ENCODE results near the gene CCDC78. TPM values are rescaled to one million over a fixed set of nuclear protein-coding genes. Genes with fewer than 3 reads are reported as not detected.

The CCDC78 gene
- 3.5 to 7.1 TPM (median 6.3 TPM) in 5 replicates for total RNA-seq (2022; extraction: Qiagen RNA extraction)

GRCh38 chr16:726438-727290, at the start of gene CCDC78, which contains the start of gene HAGHL:
Gene CCDC78 (minus strand): TSS chr16:726443. CDS start chr16:726367, 76 bp downstream.
Gene HAGHL (plus strand): TSS chr16:727106. CDS start chr16:727510, 404 bp downstream.

GRCh38 chr16:760545-761343, 34.5 kb upstream of the CCDC78 start, which contains the start of gene MSLN:
Gene MSLN (plus strand): TSS chr16:760734. CDS start chr16:762681, 1,947 bp downstream.

GRCh38 chr16:740764-741505, 14.7 kb upstream of the CCDC78 start, which contains the start of gene CIAO3:
Gene CIAO3 (minus strand): TSS chr16:740997. CDS start chr16:740985, 12 bp downstream.

GRCh38 chr16:720990-721764, 5.1 kb downstream of the CCDC78 start, which contains the start of gene ANTKMT:
Gene ANTKMT (plus strand): TSS chr16:721146. CDS start chr16:721275, 129 bp downstream.

GRCh38 chr16:714558-715476, 11.4 kb downstream of the CCDC78 start, which contains the start of gene METRN:
Gene METRN (plus strand): TSS chr16:715118. CDS start chr16:715290, 172 bp downstream.

GRCh38 chr16:705431-706188, 20.6 kb downstream of the CCDC78 start, which contains the start of gene FBXL16:
Gene FBXL16 (minus strand): TSS chr16:705801. CDS start chr16:697405, 8,396 bp downstream.

GRCh38 chr16:684071-684794, 42.0 kb downstream of the CCDC78 start, which contains the start of gene JMJD8:
Gene JMJD8 (minus strand): TSS chr16:684334. CDS start chr16:684319, 15 bp downstream.

GRCh38 chr16:679814-680624, 46.2 kb downstream of the CCDC78 start, which contains the start of gene STUB1:
Gene STUB1 (plus strand): TSS chr16:680410. CDS start chr16:680526, 116 bp downstream.

GRCh38 chr16:674968-675883, 51.0 kb downstream of the CCDC78 start, which contains the start of gene RHBDL1:
Gene RHBDL1 (plus strand): TSS chr16:675671. CDS start chr16:675791, 120 bp downstream.

Other genes with a start within 250 kb of the CCDC78 start
- gene CAPN15, start 198.7 kb downstream of the CCDC78 start, total RNA-seq (2022; extraction: Qiagen RNA extraction) = 43.1 to 85.3 TPM (median 79.8 TPM) in 5 replicates
- 0.11 to 0.21 TPM (median 0.16 TPM) in 5 replicates for gene PRR35, start 166.0 kb downstream of the CCDC78 start, total RNA-seq (2022; extraction: Qiagen RNA extraction)
- gene NHLRC4, start 159.4 kb downstream of the CCDC78 start, total RNA-seq (2022; extraction: Qiagen RNA extraction) = 0.18 to 0.31 TPM (median 0.23 TPM) in 5 replicates
- 29.7 to 46.5 TPM (median 42.0 TPM) in 5 replicates for gene PIGQ, start 156.5 kb downstream of the CCDC78 start, total RNA-seq (2022; extraction: Qiagen RNA extraction)
- 13.6 to 21.0 TPM (median 19.8 TPM) in 5 replicates for gene RAB40C, start 136.4 kb downstream of the CCDC78 start, total RNA-seq (2022; extraction: Qiagen RNA extraction)
- gene WFIKKN1, start 95.5 kb downstream of the CCDC78 start, total RNA-seq (2022; extraction: Qiagen RNA extraction) = 0.10 to 0.22 TPM (median 0.17 TPM) in 5 replicates
- gene METTL26, start 90.1 kb downstream of the CCDC78 start, total RNA-seq (2022; extraction: Qiagen RNA extraction) = 80.2 to 152 TPM (median 145 TPM) in 5 replicates
- 18.9 to 46.8 TPM (median 43.8 TPM) in 5 replicates for gene MCRIP2, start 84.6 kb downstream of the CCDC78 start, total RNA-seq (2022; extraction: Qiagen RNA extraction)
- gene WDR90, start 77.1 kb downstream of the CCDC78 start, total RNA-seq (2022; extraction: Qiagen RNA extraction) = 15.6 to 33.0 TPM (median 31.9 TPM) in 5 replicates
- gene RHOT2, start 58.3 kb downstream of the CCDC78 start, total RNA-seq (2022; extraction: Qiagen RNA extraction) = 60.9 to 107 TPM (median 100 TPM) in 5 replicates
- 0.35 to 2.0 TPM (median 1.6 TPM) in 5 replicates for gene RHBDL1, start 50.8 kb downstream of the CCDC78 start, total RNA-seq (2022; extraction: Qiagen RNA extraction)
- gene STUB1, start 46.0 kb downstream of the CCDC78 start, total RNA-seq (2022; extraction: Qiagen RNA extraction) = 81.2 to 132 TPM (median 119 TPM) in 5 replicates
- gene JMJD8, start 42.1 kb downstream of the CCDC78 start, total RNA-seq (2022; extraction: Qiagen RNA extraction) = 59.4 to 85.3 TPM (median 82.4 TPM) in 5 replicates
- 4.4 to 6.5 TPM (median 6.0 TPM) in 5 replicates for gene WDR24, start 36.0 kb downstream of the CCDC78 start, total RNA-seq (2022; extraction: Qiagen RNA extraction)
- gene FBXL16, start 20.6 kb downstream of the CCDC78 start, total RNA-seq (2022; extraction: Qiagen RNA extraction) = 2.7 to 5.7 TPM (median 5.3 TPM) in 5 replicates
- 68.1 to 229 TPM (median 214 TPM) in 5 replicates for gene METRN, start 11.3 kb downstream of the CCDC78 start, total RNA-seq (2022; extraction: Qiagen RNA extraction)
- gene ANTKMT, start 5.3 kb downstream of the CCDC78 start, total RNA-seq (2022; extraction: Qiagen RNA extraction) = 27.8 to 63.8 TPM (median 62.1 TPM) in 5 replicates
- 13.9 to 21.0 TPM (median 20.3 TPM) in 5 replicates for gene HAGHL, start 663 bp upstream of the CCDC78 start, total RNA-seq (2022; extraction: Qiagen RNA extraction)
- gene CIAO3, start 14.6 kb upstream of the CCDC78 start, total RNA-seq (2022; extraction: Qiagen RNA extraction) = 19.6 to 27.7 TPM (median 25.6 TPM) in 5 replicates
- gene MSLN, start 34.3 kb upstream of the CCDC78 start, total RNA-seq (2022; extraction: Qiagen RNA extraction) = 2.1 to 3.7 TPM (median 2.5 TPM) in 5 replicates
- gene RPUSD1, start 61.9 kb upstream of the CCDC78 start, total RNA-seq (2022; extraction: Qiagen RNA extraction) = 33.6 to 55.9 TPM (median 53.5 TPM) in 5 replicates
- 15.9 to 33.5 TPM (median 29.7 TPM) in 5 replicates for gene CHTF18, start 62.2 kb upstream of the CCDC78 start, total RNA-seq (2022; extraction: Qiagen RNA extraction)
- gene GNG13, start 74.3 kb upstream of the CCDC78 start, total RNA-seq (2022; extraction: Qiagen RNA extraction) = not detected in 5 replicates
- 7.6 to 11.4 TPM (median 9.1 TPM) in 5 replicates for gene LMF1, start 244.5 kb upstream of the CCDC78 start, total RNA-seq (2022; extraction: Qiagen RNA extraction)